Stomach (tissue), 9 donors: ENCODE measurements around the gene RABL6. TPM values are rescaled to one million over a fixed set of nuclear protein-coding genes. Genes with fewer than 3 reads are reported as not detected.
A peak's percentile ranks its signal among the peaks of the same experiment; 100 is the strongest.
"Not testable (repeated sequence)": the region's sequence is repeated elsewhere in the genome, so short reads cannot be mapped to it uniquely, and the experiment has no call there.

Experiments used
- DNase-seq, 2 donors: peaks; one replicate each; pipeline versions ENCODE4 v3.0.0 to v3.0.0-alpha.2; 2013 to 2019
- H3K27ac ChIP-seq, 5 donors: fragments of 200-600 bp in 4 of 5; sonication (generic) in 4 of 5; one replicate each; pipeline ENCODE4 v1.5.1; 2013 to 2019; ENCODE audit warnings: mild to moderate bottlenecking in 1 of 5, moderate library complexity in 1 of 5
- H3K27me3 ChIP-seq, 3 donors: fragments of 200-600 bp; sonication (generic); one replicate each; pipeline ENCODE4 v1.5.1; 2017 to 2019; ENCODE audit warnings: mixed run types in 1 of 3
- H3K36me3 ChIP-seq, 4 donors: fragments of 200-600 bp; sonication (generic); 1 replicate in 3 of 4; 2 replicates in 1 of 4; pipeline ENCODE4 v1.5.1; 2016 to 2019
- H3K4me1 ChIP-seq, 4 donors: fragments of 200-600 bp; sonication (generic); one replicate each; pipeline ENCODE4 v1.5.1; 2016 to 2019
- H3K4me3 ChIP-seq, 4 donors: fragments of 200-600 bp; sonication (generic) in 3 of 4; one replicate each; pipeline ENCODE4 v1.5.1; 2016 to 2019; ENCODE audit warnings: mild to moderate bottlenecking in 1 of 4
- H3K9me3 ChIP-seq, 4 donors: fragments of 200-600 bp; sonication (generic); one replicate each; pipeline ENCODE4 v1.5.1; 2016 to 2019
- EP300 ChIP-seq: sonication (generic); formaldehyde crosslinking; IDR thresholded peaks from one replicate; pipeline ENCODE4 v1.6.1; 2017; ENCODE audit warnings: antibody characterized with exemption
- POLR2A ChIP-seq, 4 donors: fragments of 450-650 bp; IDR thresholded peaks; one replicate each; pipeline ENCODE4 v1.6.1; 2016; ENCODE audit warnings: antibody characterized with exemption in 4 of 4, control low read depth in 2 of 4, mild to moderate bottlenecking in 1 of 4, moderate library complexity in 1 of 4
- POLR2AphosphoS5 ChIP-seq, 3 donors: sonication (generic); formaldehyde crosslinking; IDR thresholded peaks; one replicate each; pipeline ENCODE4 v1.6.1; 2016; ENCODE audit warnings: antibody characterized with exemption in 3 of 3
- WGBS, 5 donors: extraction: QIAGEN DNeasy Blood & Tissue Kit in 3 of 5; methylation state at CpG; one replicate each; pipeline versions ENCODE4 v1.1.5 to v1.1.7; 2013 to 2018; 5-methylcytosine and 5-hydroxymethylcytosine counted together
- intact Hi-C: fragments of 100-400 bp; cut with DNase I; formaldehyde crosslinking; loops from one replicate; pipeline ENCODE4 v1.15.1; 2023; ENCODE audit warnings: low total_unique reads
- polyA plus RNA-seq, 3 donors: library from polyadenylated mRNA; stranded (reverse); fragments of 200-250 nt; gene quantifications; one replicate each; pipeline ENCODE4 v1.2.3, GENCODE V29; 2013
- total RNA-seq, 5 donors: library from RNA; depleted of rRNA; stranded (reverse); fragments of >200 nt; gene quantifications; one replicate each; pipeline versions ENCODE4 v1.1.0 to v1.2.3, GENCODE V29; 2014 to 2016
- TF ChIP-seq, protein P1 (sequence below), 7 experiments: fragments of 450-650 bp in 4 of 7; fragments of 200-600 bp in 3 of 7; sonication (generic) in 3 of 7; IDR thresholded peaks; one replicate each; pipeline ENCODE4 v1.5.1; 2016 to 2019; ENCODE audit warnings: antibody characterized with exemption in 7 of 7, control low read depth in 2 of 7, mild to moderate bottlenecking in 1 of 7
- donor health status: healthy with polysubstance abuse.
- donor health status: Bipolar disorder and iron deficiency.
- donor health status: healthy.

Gene RABL6
- total and polyA plus RNA-seq, 8 donors, result 47.4 to 615 (median 62.9) TPM

- Histone ChIP-seq H3K27ac (no peak overlapping the region), H3K4me1 (peaks cover 38 to 77% (median 63%) of the 10 kb centered on the region in 4 donors), H3K9me3 (no peaks in the 10 kb centered on the region), H3K4me3 (no peak overlapping the region), H3K27me3 (peaks cover 0 to 25% (median under 1%) of the 10 kb centered on the region in 3 donors), H3K36me3 (peaks cover 0 to 22% (median 10%) of the 10 kb centered on the region in 4 donors)
- DNase-seq, result peak in 1 of 2 donors; percentile 64
- 71 to 74% (median 72%) methylated on average over 17 of the region's 17 CpGs for WGBS, 5 donors
- TF ChIP-seq EP300 (no peak), POLR2AphosphoS5 (IDR thresholded peaks at IDR 0.05) (no peak), POLR2A (IDR thresholded peaks at IDR 0.05) (no peak)
- TF ChIP-seq, protein P1, sequence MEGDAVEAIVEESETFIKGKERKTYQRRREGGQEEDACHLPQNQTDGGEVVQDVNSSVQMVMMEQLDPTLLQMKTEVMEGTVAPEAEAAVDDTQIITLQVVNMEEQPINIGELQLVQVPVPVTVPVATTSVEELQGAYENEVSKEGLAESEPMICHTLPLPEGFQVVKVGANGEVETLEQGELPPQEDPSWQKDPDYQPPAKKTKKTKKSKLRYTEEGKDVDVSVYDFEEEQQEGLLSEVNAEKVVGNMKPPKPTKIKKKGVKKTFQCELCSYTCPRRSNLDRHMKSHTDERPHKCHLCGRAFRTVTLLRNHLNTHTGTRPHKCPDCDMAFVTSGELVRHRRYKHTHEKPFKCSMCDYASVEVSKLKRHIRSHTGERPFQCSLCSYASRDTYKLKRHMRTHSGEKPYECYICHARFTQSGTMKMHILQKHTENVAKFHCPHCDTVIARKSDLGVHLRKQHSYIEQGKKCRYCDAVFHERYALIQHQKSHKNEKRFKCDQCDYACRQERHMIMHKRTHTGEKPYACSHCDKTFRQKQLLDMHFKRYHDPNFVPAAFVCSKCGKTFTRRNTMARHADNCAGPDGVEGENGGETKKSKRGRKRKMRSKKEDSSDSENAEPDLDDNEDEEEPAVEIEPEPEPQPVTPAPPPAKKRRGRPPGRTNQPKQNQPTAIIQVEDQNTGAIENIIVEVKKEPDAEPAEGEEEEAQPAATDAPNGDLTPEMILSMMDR (IDR thresholded peaks at IDR 0.05), result no peak
- intact Hi-C loops, result no loop called here
Observed at GRCh38 chr9:136793086-136793946, 14.4 kb upstream of the RABL6 start.

DNA sequence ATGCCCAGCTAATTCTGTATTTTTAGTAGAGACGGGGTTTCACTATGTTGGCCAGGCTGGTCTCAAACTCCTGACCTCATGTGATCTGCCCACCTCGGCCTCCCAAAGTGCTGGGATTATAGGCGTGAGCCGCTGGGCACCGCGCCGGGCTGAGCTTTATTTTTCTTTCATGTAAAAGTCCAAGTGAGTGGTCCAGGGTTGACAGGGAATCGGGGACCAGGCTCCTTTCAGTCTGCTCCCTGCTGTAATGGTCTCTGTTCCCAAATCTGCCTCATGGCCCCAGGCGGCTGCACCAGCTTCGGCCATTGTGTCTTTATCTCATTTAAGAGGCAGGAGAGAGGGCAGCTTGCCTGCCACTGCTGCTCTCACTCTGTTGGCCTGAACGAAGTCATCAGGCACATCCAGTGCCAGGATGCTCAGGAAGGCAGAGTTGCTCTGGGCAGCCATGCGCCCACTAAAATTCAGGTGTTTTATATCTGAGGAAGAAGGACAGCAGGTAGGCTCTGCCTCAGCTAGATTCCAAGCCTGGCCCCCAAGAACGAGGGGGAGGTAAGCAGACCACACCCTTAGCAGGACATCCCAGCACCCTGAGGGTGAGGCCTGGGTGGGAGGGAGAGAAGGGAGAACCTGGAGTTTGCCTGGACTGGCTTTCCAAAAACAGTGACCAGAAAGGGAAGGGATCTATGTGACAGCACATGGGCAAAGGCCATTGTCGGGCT lies 13.3 kb upstream of the RABL6 start:
- Histone ChIP-seq H3K4me1 (peaks cover 42 to 76% (median 63%) of the 10 kb centered on the region in 4 donors), H3K9me3 (no peaks in the 10 kb centered on the region), H3K36me3 (peaks cover 0 to 22% (median 10%) of the 10 kb centered on the region in 4 donors), H3K27me3 (peaks cover 4 to 36% (median 12%) of the 10 kb centered on the region in 3 donors), H3K4me3 (no peak overlapping the region), H3K27ac (no peak overlapping the region)
- no peak for DNase-seq
- TF ChIP-seq, protein P1 (IDR thresholded peaks at IDR 0.05), result no peak
- no peak for TF ChIP-seq POLR2A (IDR thresholded peaks at IDR 0.05)
- TF ChIP-seq EP300, result no peak
- TF ChIP-seq POLR2AphosphoS5 (IDR thresholded peaks at IDR 0.05), result no peak
- 84 to 93% (median 85%) methylated on average over 14 of the region's 14 CpGs for WGBS, 5 donors
- intact Hi-C loops, result no loop called here

- WGBS, 5 donors, result 74 to 82% (median 81%) methylated on average over 6 of the region's 6 CpGs
- H3K27me3 ChIP-seq, result peaks cover 6 to 42% (median 18%) of the 10 kb centered on the region in 3 donors
- DNase-seq, result no peak
- no peak overlapping the region for H3K27ac ChIP-seq
- intact Hi-C loops, result no loop called here
- no peak overlapping the region for H3K4me3 ChIP-seq
- no peaks in the 10 kb centered on the region for H3K9me3 ChIP-seq
- H3K4me1 ChIP-seq, result peaks cover 44 to 76% (median 63%) of the 10 kb centered on the region in 4 donors
- TF ChIP-seq POLR2A (IDR thresholded peaks at IDR 0.05), result no peak
- TF ChIP-seq POLR2AphosphoS5 (IDR thresholded peaks at IDR 0.05), result no peak
- TF ChIP-seq, protein P1 (IDR thresholded peaks at IDR 0.05), result no peak
- TF ChIP-seq EP300, result no peak
- peaks cover 0 to 22% (median 10%) of the 10 kb centered on the region in 4 donors for H3K36me3 ChIP-seq
Observed at GRCh38 chr9:136795000-136795348, 12.8 kb upstream of the RABL6 start.

- Histone ChIP-seq H3K4me1 (peaks cover 49 to 82% (median 69%) of the 10 kb centered on the region in 4 donors), H3K27me3 (peaks cover 6 to 55% (median 31%) of the 10 kb centered on the region in 3 donors), H3K9me3 (no peaks in the 10 kb centered on the region), H3K36me3 (peaks cover 0 to 22% (median 10%) of the 10 kb centered on the region in 4 donors), H3K27ac (peak within 1 kb of the TSS in 2 of 5 donors; percentile 5 to 46), H3K4me3 (no peak within 1 kb of the TSS)
- no peak for TF ChIP-seq EP300
- TF ChIP-seq, protein P1 (IDR thresholded peaks at IDR 0.05), result no peak
- no peak for TF ChIP-seq POLR2A (IDR thresholded peaks at IDR 0.05)
- no peak for TF ChIP-seq POLR2AphosphoS5 (IDR thresholded peaks at IDR 0.05)
- 35 to 43% (median 39%) methylated on average over 5 of the region's 5 CpGs for WGBS, 5 donors
- no peak for DNase-seq
- intact Hi-C loops, result no loop called here
Observed at GRCh38 chr9:136796238-136796774, 11.4 kb upstream of the RABL6 start, which contains the start of gene CCDC183. Gene CCDC183 (plus strand): TSS chr9:136796338. CDS start chr9:136796398, 60 bp downstream.

GRCh38 chr9:136796775-136797347 lies 10.9 kb upstream of the RABL6 start:
- Histone ChIP-seq H3K4me1 (peaks cover 47 to 82% (median 66%) of the 10 kb centered on the region in 4 donors), H3K36me3 (peaks cover 0 to 22% (median 10%) of the 10 kb centered on the region in 4 donors), H3K27ac (peak overlapping the region in 2 of 5 donors; percentile 5 to 46), H3K27me3 (peaks cover 6 to 61% (median 32%) of the 10 kb centered on the region in 3 donors)
- WGBS, 5 donors, result 4 to 13% (median 8%) methylated on average over 10 of the region's 10 CpGs
- H3K9me3 ChIP-seq, intact Hi-C loops, H3K4me3 ChIP-seq: not testable (repeated sequence)
- peak in 1 of 2 donors; percentile 85 for DNase-seq
